ENCODE results near the gene CPVL.

CPVL gene

GRCh38 chr7:29146057-29146706 lies at the start of gene CPVL:
Gene CPVL (minus strand): TSS chr7:29146537. CDS start chr7:29121061, 25,476 bp downstream.
- peak within 1 kb of the TSS in 1 of 2 donors; percentile 58 for H3K27ac ChIP-seq
- no peak for TF ChIP-seq CTCF (IDR thresholded peaks at IDR 0.05)
- H3K4me3 ChIP-seq, result peak within 1 kb of the TSS; percentile 64

DNA sequence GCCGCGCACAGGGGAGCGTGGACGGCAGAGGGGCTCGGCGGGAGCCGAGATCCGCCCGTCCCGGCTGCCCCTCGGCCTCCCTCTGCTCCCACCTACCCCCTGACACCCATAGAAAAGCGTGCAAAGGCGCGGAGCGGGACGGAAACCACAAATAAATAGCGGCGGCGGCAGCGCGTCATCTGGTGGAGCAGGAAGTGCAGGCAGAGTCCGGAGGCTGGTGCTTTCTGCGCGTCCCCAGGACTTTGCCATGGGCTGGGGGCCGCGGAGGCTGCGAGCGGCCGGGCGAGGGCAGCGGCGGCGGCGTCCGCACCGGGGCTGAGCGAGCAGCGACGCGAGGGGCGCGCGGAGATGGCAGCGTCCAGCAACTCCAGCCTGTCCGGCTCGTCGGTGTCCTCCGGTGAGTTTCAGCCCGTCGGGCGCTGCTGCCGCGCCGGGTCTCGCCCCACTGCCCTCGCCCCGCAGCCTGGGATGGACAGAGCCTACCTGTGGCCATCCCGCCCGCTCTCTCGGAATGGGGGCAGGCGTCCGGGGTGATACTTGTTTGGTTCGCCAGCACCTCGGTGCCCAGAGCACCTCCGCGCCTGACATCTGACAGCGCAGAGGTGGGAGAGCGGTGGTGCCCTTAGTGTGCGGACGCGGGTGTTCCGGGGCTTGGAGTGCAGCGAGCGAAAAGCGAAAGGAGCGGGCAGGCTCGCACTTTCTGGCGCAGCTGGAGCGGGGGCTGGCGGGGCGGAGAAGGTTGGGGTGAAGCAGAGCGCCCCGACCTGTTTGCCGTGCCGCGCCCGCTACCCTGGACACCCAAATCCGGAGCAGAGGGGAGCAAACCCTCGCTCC lies 48.5 kb upstream of the CPVL start, which contains the start of gene CHN2:
Gene CHN2, plus strand, starts transcription at position 182 of the 834 bp plus-strand sequence.
- TF ChIP-seq CTCF (IDR thresholded peaks at IDR 0.05), result no peak
- peak within 1 kb of the TSS; percentile 89 for H3K4me3 ChIP-seq
- DNase-seq (ENCODE audit: low spot score), result no peak
- H3K27ac ChIP-seq, result peak within 1 kb of the TSS in 1 of 2 donors; percentile 19

More at GRCh38 chr7:29146057-29146706, at the start of gene CPVL:
- no peak for DNase-seq (ENCODE audit: low spot score)

DNA sequence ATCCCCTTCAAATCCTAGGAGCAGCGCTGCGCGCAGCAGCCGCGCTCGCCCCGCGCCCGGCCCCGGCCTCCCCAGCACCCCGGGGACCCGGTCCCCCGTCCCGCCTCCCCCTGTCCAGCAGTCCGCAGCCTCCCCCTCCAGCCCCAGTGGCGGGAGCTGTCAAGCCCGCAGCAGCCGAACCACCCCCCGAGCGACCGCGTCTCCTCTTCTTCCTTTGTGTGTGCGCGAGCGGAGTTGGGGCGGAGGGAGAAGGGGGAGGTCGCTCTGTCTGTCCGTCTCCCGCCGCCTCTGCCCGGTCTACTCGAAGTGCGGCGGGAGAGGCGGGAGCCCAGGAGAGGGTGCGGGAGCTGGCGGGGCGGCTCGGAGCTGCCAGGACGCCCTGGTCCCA lies 47.9 kb upstream of the CPVL start:
- TF ChIP-seq CTCF (IDR thresholded peaks at IDR 0.05), result no peak
- DNase-seq (ENCODE audit: low spot score), result no peak
- peak overlapping the region; percentile 89 for H3K4me3 ChIP-seq
- no peak overlapping the region for H3K27ac ChIP-seq

DNA sequence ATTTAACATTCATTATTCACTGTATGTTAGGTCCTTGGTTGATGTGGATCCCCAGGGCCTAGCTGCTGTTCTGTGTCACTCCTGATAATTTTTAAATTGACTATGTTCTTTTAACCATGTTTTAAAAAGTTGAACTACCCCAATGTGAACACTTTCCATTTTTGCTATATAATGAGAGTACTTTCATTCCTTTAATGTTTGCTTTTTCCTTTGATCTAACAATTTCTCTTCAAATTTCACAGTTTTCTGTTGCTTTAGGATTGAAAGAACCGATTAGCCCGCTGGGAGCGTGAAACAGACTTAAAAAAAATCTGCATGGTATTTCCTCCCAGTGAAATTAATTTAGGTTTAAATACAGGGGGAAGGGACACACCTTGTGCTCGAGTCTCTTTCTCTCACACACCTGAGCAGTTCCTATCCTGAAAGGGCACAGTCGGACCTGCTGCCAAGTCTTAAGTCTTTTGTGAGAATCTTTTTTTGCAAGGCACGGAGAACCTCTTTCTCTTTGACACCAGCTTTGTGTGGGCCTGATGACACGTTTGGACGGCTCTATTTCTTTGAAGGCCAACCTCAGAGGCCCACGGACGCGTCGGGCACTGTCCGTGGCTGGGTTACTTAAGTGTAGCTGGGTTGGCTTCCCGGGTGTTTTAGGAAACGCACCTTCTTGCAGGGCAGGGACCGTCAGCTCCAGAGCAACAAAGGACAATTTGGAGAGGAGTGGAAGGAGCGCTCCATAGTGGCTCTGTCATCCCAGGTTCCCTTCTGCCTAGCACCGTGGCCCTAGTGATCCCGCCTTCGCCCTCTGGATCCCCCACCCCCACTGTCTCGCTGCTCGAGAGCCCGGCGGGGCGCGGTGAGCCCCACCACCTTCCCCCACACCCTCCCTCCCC lies 47.2 kb upstream of the CPVL start:
- no peak for DNase-seq (ENCODE audit: low spot score)
- Histone ChIP-seq H3K27ac (no peak overlapping the region), H3K4me3 (peak overlapping the region; percentile 89)
- no peak for TF ChIP-seq CTCF (IDR thresholded peaks at IDR 0.05)

GRCh38 chr7:29192811-29193210 lies 46.5 kb upstream of the CPVL start:
- no peak for DNase-seq (ENCODE audit: low spot score)
- no peak overlapping the region for H3K27ac ChIP-seq
- no peak for TF ChIP-seq CTCF (IDR thresholded peaks at IDR 0.05)
- H3K4me3 ChIP-seq, result no peak overlapping the region

- no peak for TF ChIP-seq CTCF (IDR thresholded peaks at IDR 0.05)
- DNase-seq (ENCODE audit: low spot score), result no peak
- Histone ChIP-seq H3K27ac (no peak overlapping the region), H3K4me3 (no peak overlapping the region)
Measured at GRCh38 chr7:29192323-29192722, 46.0 kb upstream of the CPVL start.

Measured in coronary artery (tissue), 2 donors.